Measurements from ENCODE around the gene SNX20. TPM values are rescaled to one million over a fixed set of nuclear protein-coding genes. Genes with fewer than 3 reads are reported as not detected.

SNX20 gene
- total RNA-seq, 4 donors from 2014 or later, result 0.78 to 1.7 (median 1.3) TPM

GRCh38 chr16:50675686-50676610 lies 5.2 kb downstream of the SNX20 start:
- no peaks in the 10 kb centered on the region for H3K4me1 ChIP-seq
- H3K27ac ChIP-seq, result no peak overlapping the region
- no peaks in the 10 kb centered on the region for H3K27me3 ChIP-seq
- no peak overlapping the region for H3K4me3 ChIP-seq (replicated peaks in 1 of 3)
- TF ChIP-seq, protein P1, sequence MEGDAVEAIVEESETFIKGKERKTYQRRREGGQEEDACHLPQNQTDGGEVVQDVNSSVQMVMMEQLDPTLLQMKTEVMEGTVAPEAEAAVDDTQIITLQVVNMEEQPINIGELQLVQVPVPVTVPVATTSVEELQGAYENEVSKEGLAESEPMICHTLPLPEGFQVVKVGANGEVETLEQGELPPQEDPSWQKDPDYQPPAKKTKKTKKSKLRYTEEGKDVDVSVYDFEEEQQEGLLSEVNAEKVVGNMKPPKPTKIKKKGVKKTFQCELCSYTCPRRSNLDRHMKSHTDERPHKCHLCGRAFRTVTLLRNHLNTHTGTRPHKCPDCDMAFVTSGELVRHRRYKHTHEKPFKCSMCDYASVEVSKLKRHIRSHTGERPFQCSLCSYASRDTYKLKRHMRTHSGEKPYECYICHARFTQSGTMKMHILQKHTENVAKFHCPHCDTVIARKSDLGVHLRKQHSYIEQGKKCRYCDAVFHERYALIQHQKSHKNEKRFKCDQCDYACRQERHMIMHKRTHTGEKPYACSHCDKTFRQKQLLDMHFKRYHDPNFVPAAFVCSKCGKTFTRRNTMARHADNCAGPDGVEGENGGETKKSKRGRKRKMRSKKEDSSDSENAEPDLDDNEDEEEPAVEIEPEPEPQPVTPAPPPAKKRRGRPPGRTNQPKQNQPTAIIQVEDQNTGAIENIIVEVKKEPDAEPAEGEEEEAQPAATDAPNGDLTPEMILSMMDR (IDR thresholded peaks at IDR 0.05), result no peak
- no peak for TF ChIP-seq POLR2A (IDR thresholded peaks at IDR 0.05)
- WGBS, 2 donors, result 55 to 60% methylated on average over 20 to 23 of the region's 23 CpGs
- peak in 1 of 2 donors; percentile 14 for DNase-seq
- H3K9me3 ChIP-seq, result no peaks in the 10 kb centered on the region
- intact Hi-C loops (cut with DNase I), result loop anchor here (10.0 kb wide), 1 partner anchor 129 kb away; no protein-coding TSS in a partner anchor
- H3K36me3 ChIP-seq, result no peaks in the 10 kb centered on the region

DNA sequence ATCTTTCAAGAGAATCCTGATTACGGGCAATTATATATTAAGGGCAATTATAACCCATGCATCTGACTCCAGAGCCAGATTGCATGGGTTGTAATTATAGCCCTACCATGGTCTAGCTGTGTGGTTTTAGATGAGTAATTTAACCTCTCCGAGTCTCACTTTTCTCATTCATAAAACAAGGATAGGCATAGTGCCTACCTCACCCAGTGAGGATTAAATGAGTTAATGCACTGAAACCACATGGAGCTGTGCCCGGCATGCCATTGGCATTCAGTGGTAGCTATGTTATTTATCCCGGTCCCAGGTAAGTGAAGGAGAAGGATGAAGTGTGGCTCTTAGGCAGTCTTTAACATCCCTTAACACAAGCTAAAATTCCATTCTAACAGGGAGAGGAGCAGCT lies 6.3 kb downstream of the SNX20 start:
- H3K4me1 ChIP-seq, result no peaks in the 10 kb centered on the region
- H3K27ac ChIP-seq, result no peak overlapping the region
- H3K9me3 ChIP-seq, result no peaks in the 10 kb centered on the region
- no peaks in the 10 kb centered on the region for H3K27me3 ChIP-seq
- H3K4me3 ChIP-seq (replicated peaks in 1 of 3), result no peak overlapping the region
- no peaks in the 10 kb centered on the region for H3K36me3 ChIP-seq
- intact Hi-C loops (cut with DNase I), result loop anchor here (10.0 kb wide), 1 partner anchor 130 kb away; no protein-coding TSS in a partner anchor
- WGBS, 2 donors, result 85 to 97% methylated on average over 4 of the region's 4 CpGs
- DNase-seq, result no peak
- TF ChIP-seq, protein P1 (IDR thresholded peaks at IDR 0.05), result no peak
- no peak for TF ChIP-seq POLR2A (IDR thresholded peaks at IDR 0.05)

GRCh38 chr16:50673496-50674275 lies 7.4 kb downstream of the SNX20 start:
- Histone ChIP-seq H3K9me3 (no peaks in the 10 kb centered on the region), H3K4me3 (replicated peaks in 1 of 3) (no peak overlapping the region), H3K27me3 (no peaks in the 10 kb centered on the region), H3K27ac (no peak overlapping the region), H3K36me3 (no peaks in the 10 kb centered on the region), H3K4me1 (no peaks in the 10 kb centered on the region)
- 65 to 66% methylated on average over 20 to 27 of the region's 70 CpGs for whole genome bisulfite sequencing, 2 donors
- TF ChIP-seq, protein P1 (IDR thresholded peaks at IDR 0.05), result no peak
- no peak for TF ChIP-seq POLR2A (IDR thresholded peaks at IDR 0.05)
- intact Hi-C loops (cut with DNase I), result loop anchor here (10.0 kb wide), 1 partner anchor 131 kb away; no protein-coding TSS in a partner anchor
- DNase-seq, result no peak

DNA sequence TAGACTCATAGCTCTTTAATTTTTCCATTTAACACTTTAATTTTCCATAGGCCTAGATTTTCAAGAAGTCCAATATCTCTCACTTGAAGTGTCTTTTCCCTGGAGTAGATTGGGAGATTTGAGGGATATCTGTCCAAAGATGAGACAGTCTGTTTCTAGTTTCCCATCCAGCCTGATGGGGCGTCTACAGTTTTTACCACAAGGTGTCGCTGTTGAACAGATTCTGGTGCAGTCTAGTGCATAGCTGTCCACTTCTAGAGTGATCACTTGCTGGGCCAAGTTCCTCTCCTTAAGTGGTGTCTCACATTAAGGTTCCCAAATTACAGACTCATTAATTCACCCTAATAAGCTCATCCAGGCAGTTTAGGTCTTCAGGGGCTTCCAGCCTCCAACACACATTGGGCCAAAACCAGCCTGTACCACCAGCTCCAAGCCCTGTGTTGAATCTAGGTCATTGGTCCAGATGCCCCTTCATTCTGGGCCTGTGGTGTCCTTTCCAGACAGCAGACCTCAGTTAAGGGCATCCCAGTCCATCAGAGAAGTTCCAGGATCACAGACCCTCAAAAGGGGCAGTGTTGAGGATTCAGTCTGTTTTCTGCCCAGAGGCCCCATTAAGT lies 9.4 kb downstream of the SNX20 start:
- TF ChIP-seq, protein P1 (IDR thresholded peaks at IDR 0.05), result peak in 1 of 6 experiments; percentile 26
- TF ChIP-seq POLR2A (IDR thresholded peaks at IDR 0.05), result no peak
- 54 to 64% methylated on average over 2 of the region's 2 CpGs for WGBS, 2 donors
- intact Hi-C loops (cut with DNase I), result loop anchor here (10.0 kb wide), 1 partner anchor 133 kb away; no protein-coding TSS in a partner anchor
- Histone ChIP-seq H3K27ac (no peak overlapping the region), H3K9me3 (no peaks in the 10 kb centered on the region), H3K4me1 (no peaks in the 10 kb centered on the region), H3K27me3 (no peaks in the 10 kb centered on the region), H3K36me3 (no peaks in the 10 kb centered on the region), H3K4me3 (replicated peaks in 1 of 3) (no peak overlapping the region)
- DNase-seq, result no peak
